ENCODE measurements around the gene DNAH17. TPM values are rescaled to one million over a fixed set of nuclear protein-coding genes. Genes with fewer than 3 reads are reported as not detected.
"Not testable (repeated sequence)": the region's sequence is repeated elsewhere in the genome, so short reads cannot be mapped to it uniquely, and the experiment has no call there.

The DNAH17 gene
- polyA plus RNA-seq, 4 donors: 0.57 to 3.6 TPM; not detected in 2

GRCh38 chr17:78472035-78472905, 104.9 kb downstream of the DNAH17 start:
- Histone ChIP-seq H3K27me3 (ENCODE audit: control insufficient read depth in 3 of 3, insufficient read depth in 3 of 3, low read length in 3 of 3) (peaks cover 0 to 2% (median 0%) of the 10 kb centered on the region in 3 donors), H3K27ac (ENCODE audit: low read depth in 1 of 3, low read length in 2 of 3) (no peak overlapping the region), H3K36me3 (ENCODE audit: control insufficient read depth in 3 of 3, insufficient read depth in 2 of 3, low read depth in 1 of 3, low read length in 3 of 3) (no peaks in the 10 kb centered on the region), H3K4me3 (ENCODE audit: low read depth in 1 of 3, low read length in 3 of 3) (no peak overlapping the region), H3K4me1 (ENCODE audit: control insufficient read depth in 3 of 3, insufficient read depth in 2 of 3, low read depth in 1 of 3, low read length in 2 of 3) (no peaks in the 10 kb centered on the region), H3K9me3 (ENCODE audit: control insufficient read depth in 2 of 2, insufficient read depth in 1 of 2, low read depth in 1 of 2, low read length in 1 of 2) (peaks cover 0 to 6% of the 10 kb centered on the region in 2 donors)
- WGBS, 3 donors: 75 to 80% (median 79%) methylated on average over 24 to 29 of the region's 29 CpGs
- DNase-seq: no peak
- FAIRE-seq: no peak

GRCh38 chr17:78471635-78472034, 105.6 kb downstream of the DNAH17 start:
- Histone ChIP-seq H3K27ac (ENCODE audit: low read depth in 1 of 3, low read length in 2 of 3) (no peak overlapping the region), H3K9me3 (ENCODE audit: control insufficient read depth in 2 of 2, insufficient read depth in 1 of 2, low read depth in 1 of 2, low read length in 1 of 2) (peaks cover 0 to 6% of the 10 kb centered on the region in 2 donors), H3K4me1 (ENCODE audit: control insufficient read depth in 3 of 3, insufficient read depth in 2 of 3, low read depth in 1 of 3, low read length in 2 of 3) (no peaks in the 10 kb centered on the region), H3K27me3 (ENCODE audit: control insufficient read depth in 3 of 3, insufficient read depth in 3 of 3, low read length in 3 of 3) (peaks cover 0 to 2% (median 0%) of the 10 kb centered on the region in 3 donors), H3K36me3 (ENCODE audit: control insufficient read depth in 3 of 3, insufficient read depth in 2 of 3, low read depth in 1 of 3, low read length in 3 of 3) (no peaks in the 10 kb centered on the region), H3K4me3 (ENCODE audit: low read depth in 1 of 3, low read length in 3 of 3) (no peak overlapping the region)
- no peak for DNase-seq
- FAIRE-seq: no peak
- WGBS, 3 donors: 89 to 92% (median 91%) methylated on average over 12 of the region's 12 CpGs

- FAIRE-seq (no peak), DNase-seq (no peak)
- no peaks in the 10 kb centered on the region for H3K4me1 ChIP-seq (ENCODE audit: control insufficient read depth in 3 of 3, insufficient read depth in 2 of 3, low read depth in 1 of 3, low read length in 2 of 3)
- 88 to 93% (median 92%) methylated on average over 7 of the region's 7 CpGs for WGBS, 3 donors
- peaks cover 0 to 2% (median 0%) of the 10 kb centered on the region in 3 donors for H3K27me3 ChIP-seq (ENCODE audit: control insufficient read depth in 3 of 3, insufficient read depth in 3 of 3, low read length in 3 of 3)
- no peak overlapping the region for H3K27ac ChIP-seq (ENCODE audit: low read depth in 1 of 3, low read length in 2 of 3)
- no peak overlapping the region for H3K4me3 ChIP-seq (ENCODE audit: low read depth in 1 of 3, low read length in 3 of 3)
- H3K36me3 ChIP-seq (ENCODE audit: control insufficient read depth in 3 of 3, insufficient read depth in 2 of 3, low read depth in 1 of 3, low read length in 3 of 3): no peaks in the 10 kb centered on the region
- peaks cover 0 to 6% of the 10 kb centered on the region in 2 donors for H3K9me3 ChIP-seq (ENCODE audit: control insufficient read depth in 2 of 2, insufficient read depth in 1 of 2, low read depth in 1 of 2, low read length in 1 of 2)
Measured at GRCh38 chr17:78469443-78469842, 107.8 kb downstream of the DNAH17 start.

GRCh38 chr17:78468366-78468765, 108.8 kb downstream of the DNAH17 start:
- H3K4me1 ChIP-seq (ENCODE audit: control insufficient read depth in 3 of 3, insufficient read depth in 2 of 3, low read depth in 1 of 3, low read length in 2 of 3): no peaks in the 10 kb centered on the region
- FAIRE-seq: no peak
- no peak overlapping the region for H3K4me3 ChIP-seq (ENCODE audit: low read depth in 1 of 3, low read length in 3 of 3)
- H3K27me3 ChIP-seq (ENCODE audit: control insufficient read depth in 3 of 3, insufficient read depth in 3 of 3, low read length in 3 of 3): peaks cover 0 to 2% (median 0%) of the 10 kb centered on the region in 3 donors
- H3K36me3 ChIP-seq (ENCODE audit: control insufficient read depth in 3 of 3, insufficient read depth in 2 of 3, low read depth in 1 of 3, low read length in 3 of 3): no peaks in the 10 kb centered on the region
- peaks cover 0 to 6% of the 10 kb centered on the region in 2 donors for H3K9me3 ChIP-seq (ENCODE audit: control insufficient read depth in 2 of 2, insufficient read depth in 1 of 2, low read depth in 1 of 2, low read length in 1 of 2)
- WGBS, 3 donors: 79 to 89% (median 82%) methylated on average over 12 of the region's 12 CpGs
- no peak overlapping the region for H3K27ac ChIP-seq (ENCODE audit: low read depth in 1 of 3, low read length in 2 of 3)
- DNase-seq: no peak

- FAIRE-seq: no peak
Measured at GRCh38 chr17:78466786-78467715, 110.1 kb downstream of the DNAH17 start.

GRCh38 chr17:78466109-78466785, 110.9 kb downstream of the DNAH17 start:
- not testable (repeated sequence) for FAIRE-seq; H3K27ac ChIP-seq (ENCODE audit: low read depth in 1 of 3, low read length in 2 of 3); DNase-seq; H3K9me3 ChIP-seq (ENCODE audit: control insufficient read depth in 2 of 2, insufficient read depth in 1 of 2, low read depth in 1 of 2, low read length in 1 of 2); H3K4me3 ChIP-seq (ENCODE audit: low read depth in 1 of 3, low read length in 3 of 3); H3K4me1 ChIP-seq (ENCODE audit: control insufficient read depth in 3 of 3, insufficient read depth in 2 of 3, low read depth in 1 of 3, low read length in 2 of 3); H3K27me3 ChIP-seq (ENCODE audit: control insufficient read depth in 3 of 3, insufficient read depth in 3 of 3, low read length in 3 of 3); H3K36me3 ChIP-seq (ENCODE audit: control insufficient read depth in 3 of 3, insufficient read depth in 2 of 3, low read depth in 1 of 3, low read length in 3 of 3)
- 76 to 84% (median 80%) methylated on average over 18 to 19 of the region's 19 CpGs for WGBS, 3 donors

More at GRCh38 chr17:78466786-78467715, 110.1 kb downstream of the DNAH17 start:
- Histone ChIP-seq H3K27me3 (ENCODE audit: control insufficient read depth in 3 of 3, insufficient read depth in 3 of 3, low read length in 3 of 3) (peaks cover 0 to 2% (median 0%) of the 10 kb centered on the region in 3 donors), H3K36me3 (ENCODE audit: control insufficient read depth in 3 of 3, insufficient read depth in 2 of 3, low read depth in 1 of 3, low read length in 3 of 3) (no peaks in the 10 kb centered on the region), H3K27ac (ENCODE audit: low read depth in 1 of 3, low read length in 2 of 3) (no peak overlapping the region), H3K9me3 (ENCODE audit: control insufficient read depth in 2 of 2, insufficient read depth in 1 of 2, low read depth in 1 of 2, low read length in 1 of 2) (peaks cover 0 to 6% of the 10 kb centered on the region in 2 donors), H3K4me1 (ENCODE audit: control insufficient read depth in 3 of 3, insufficient read depth in 2 of 3, low read depth in 1 of 3, low read length in 2 of 3) (no peaks in the 10 kb centered on the region), H3K4me3 (ENCODE audit: low read depth in 1 of 3, low read length in 3 of 3) (no peak overlapping the region)
- WGBS, 3 donors: 88 to 92% (median 89%) methylated on average over 26 of the region's 26 CpGs
- no peak for DNase-seq

GRCh38 chr17:78462148-78462547, 115.0 kb downstream of the DNAH17 start:
- Histone ChIP-seq H3K9me3 (ENCODE audit: control insufficient read depth in 2 of 2, insufficient read depth in 1 of 2, low read depth in 1 of 2, low read length in 1 of 2) (no peaks in the 10 kb centered on the region), H3K27ac (ENCODE audit: low read depth in 1 of 3, low read length in 2 of 3) (no peak overlapping the region), H3K27me3 (ENCODE audit: control insufficient read depth in 3 of 3, insufficient read depth in 3 of 3, low read length in 3 of 3) (no peaks in the 10 kb centered on the region), H3K4me1 (ENCODE audit: control insufficient read depth in 3 of 3, insufficient read depth in 2 of 3, low read depth in 1 of 3, low read length in 2 of 3) (no peaks in the 10 kb centered on the region), H3K4me3 (ENCODE audit: low read depth in 1 of 3, low read length in 3 of 3) (no peak overlapping the region), H3K36me3 (ENCODE audit: control insufficient read depth in 3 of 3, insufficient read depth in 2 of 3, low read depth in 1 of 3, low read length in 3 of 3) (no peaks in the 10 kb centered on the region)
- no peak for FAIRE-seq
- no peak for DNase-seq
- 65 to 73% (median 73%) methylated on average over 7 to 8 of the region's 8 CpGs for WGBS, 3 donors

GRCh38 chr17:78461799-78462053, 115.5 kb downstream of the DNAH17 start:
- 48 to 77% (median 55%) methylated on average over 6 of the region's 6 CpGs for WGBS, 3 donors
- Histone ChIP-seq H3K36me3 (ENCODE audit: control insufficient read depth in 3 of 3, insufficient read depth in 2 of 3, low read depth in 1 of 3, low read length in 3 of 3) (no peaks in the 10 kb centered on the region), H3K4me1 (ENCODE audit: control insufficient read depth in 3 of 3, insufficient read depth in 2 of 3, low read depth in 1 of 3, low read length in 2 of 3) (no peaks in the 10 kb centered on the region), H3K27me3 (ENCODE audit: control insufficient read depth in 3 of 3, insufficient read depth in 3 of 3, low read length in 3 of 3) (no peaks in the 10 kb centered on the region), H3K4me3 (ENCODE audit: low read depth in 1 of 3, low read length in 3 of 3) (no peak overlapping the region), H3K27ac (ENCODE audit: low read depth in 1 of 3, low read length in 2 of 3) (no peak overlapping the region), H3K9me3 (ENCODE audit: control insufficient read depth in 2 of 2, insufficient read depth in 1 of 2, low read depth in 1 of 2, low read length in 1 of 2) (no peaks in the 10 kb centered on the region)
- DNase-seq (no peak), FAIRE-seq (no peak)

Data from small intestine (tissue), 7 donors.